ENCODE measurements around the gene ADGRG1. TPM values are rescaled to one million over a fixed set of nuclear protein-coding genes. Genes with fewer than 3 reads are reported as not detected.

The ADGRG1 gene
- polyA plus RNA-seq, 1 donor: 102 TPM

DNA sequence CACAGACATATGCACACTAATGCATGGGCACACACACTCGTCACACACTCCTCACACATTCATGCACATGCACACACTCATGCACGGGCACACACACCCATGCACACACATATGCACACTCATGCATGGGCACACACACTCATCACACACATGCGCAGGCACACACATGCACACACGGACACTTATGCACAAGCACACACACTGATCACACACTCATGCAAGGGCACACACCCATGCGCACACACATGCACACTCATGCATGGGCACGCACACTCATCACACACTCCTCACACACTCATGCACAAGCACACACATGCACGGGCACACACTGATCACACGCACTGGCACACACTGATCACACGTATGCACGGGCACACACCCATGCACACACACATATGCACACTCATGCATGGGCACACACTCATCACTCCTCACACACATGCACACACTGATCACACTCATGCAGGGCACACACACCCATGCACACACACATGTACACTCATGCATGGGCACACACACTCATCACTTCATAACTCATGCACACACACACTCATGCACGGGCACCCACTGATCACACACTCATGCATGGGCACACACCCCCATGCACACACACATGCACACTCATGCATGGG lies 16.1 kb downstream of the ADGRG1 start:
- peaks cover 27% of the 10 kb centered on the region for H3K36me3 ChIP-seq (ENCODE audit: control insufficient read depth, insufficient read depth, low read length)

DNA sequence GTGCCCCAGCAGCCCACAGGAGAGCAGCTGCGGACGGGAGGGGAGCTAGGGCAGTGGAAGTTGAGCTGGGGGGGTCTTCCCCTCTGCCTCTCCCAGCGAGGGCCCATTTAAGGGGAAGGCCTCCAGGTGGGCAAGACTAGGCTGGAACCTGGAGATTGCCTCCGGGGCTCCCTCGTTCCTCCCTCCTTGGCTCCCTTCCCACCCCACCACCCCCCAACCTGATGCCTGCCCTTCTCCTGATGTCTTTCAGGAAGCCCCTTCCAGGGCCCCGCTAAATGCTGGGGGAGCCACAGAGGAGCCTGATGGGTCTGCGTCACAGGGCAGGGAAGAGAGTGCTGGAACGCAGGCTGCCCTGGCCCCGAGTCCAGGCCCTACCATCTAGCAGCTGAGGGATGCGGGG lies 16.7 kb downstream of the ADGRG1 start:
- no CpG with 5 or more reads among the region's 10 CpGs for WGBS (ENCODE audit: insufficient coverage, low lambda C conversion rate)
- no peak for DNase-seq
- Histone ChIP-seq H3K9me3 (ENCODE audit: control insufficient read depth, low read depth, low read length) (no peaks in the 10 kb centered on the region), H3K4me1 (ENCODE audit: control insufficient read depth, insufficient read depth, low read length) (peaks cover 14% of the 10 kb centered on the region), H3K4me3 (ENCODE audit: low read length) (no peak overlapping the region), H3K27ac (ENCODE audit: low read length) (no peak overlapping the region), H3K27me3 (ENCODE audit: control insufficient read depth, insufficient read depth, low read length) (no peaks in the 10 kb centered on the region), H3K36me3 (ENCODE audit: control insufficient read depth, insufficient read depth, low read length) (peaks cover 34% of the 10 kb centered on the region)

More for the DNA sequence above, 16.1 kb downstream of the ADGRG1 start:
- Histone ChIP-seq H3K4me3 (ENCODE audit: low read length) (no peak overlapping the region), H3K27ac (ENCODE audit: low read length) (no peak overlapping the region), H3K9me3 (ENCODE audit: control insufficient read depth, low read depth, low read length) (no peaks in the 10 kb centered on the region), H3K27me3 (ENCODE audit: control insufficient read depth, insufficient read depth, low read length) (no peaks in the 10 kb centered on the region), H3K4me1 (ENCODE audit: control insufficient read depth, insufficient read depth, low read length) (peaks cover 14% of the 10 kb centered on the region)
- WGBS (ENCODE audit: insufficient coverage, low lambda C conversion rate): 100% methylated on average over 1 of the region's 11 CpGs
- DNase-seq: no peak

DNA sequence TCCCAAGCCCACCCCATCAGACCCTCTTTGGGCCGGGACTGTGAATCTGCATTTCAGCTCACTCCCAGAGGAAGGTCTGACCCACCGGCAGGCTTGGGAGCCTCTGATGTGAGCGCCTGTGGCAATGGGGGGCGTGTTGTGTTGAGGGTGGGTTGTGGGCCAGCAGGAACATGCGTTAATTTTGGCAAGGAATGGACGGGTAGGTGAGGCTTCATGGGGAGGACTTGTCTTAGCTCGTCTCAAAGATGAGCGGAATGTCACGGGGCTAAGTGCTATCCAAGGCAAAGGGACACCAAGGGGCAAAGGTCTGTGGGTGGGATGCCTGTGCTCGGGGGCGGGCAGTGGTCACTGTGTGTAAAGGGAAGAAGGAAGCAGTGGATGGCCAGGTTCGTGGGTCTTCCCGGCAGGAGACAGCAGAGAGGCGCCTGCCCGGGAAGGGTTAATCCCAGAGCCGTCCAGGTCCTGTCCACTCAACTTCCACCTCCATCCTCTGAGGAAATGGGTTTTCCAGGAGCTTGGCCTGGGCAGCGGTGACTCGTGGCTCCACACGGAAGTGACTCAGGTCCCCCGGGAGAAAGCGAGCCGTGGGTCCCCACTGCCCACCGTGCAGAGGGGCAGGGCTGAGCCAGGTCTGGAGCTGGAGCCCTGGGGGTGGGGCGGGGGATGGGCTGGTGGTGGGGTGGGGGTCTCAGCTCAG lies 17.4 kb downstream of the ADGRG1 start:
- 50% methylated on average over 2 of the region's 24 CpGs for WGBS (ENCODE audit: insufficient coverage, low lambda C conversion rate)
- peaks cover 14% of the 10 kb centered on the region for H3K4me1 ChIP-seq (ENCODE audit: control insufficient read depth, insufficient read depth, low read length)

DNA sequence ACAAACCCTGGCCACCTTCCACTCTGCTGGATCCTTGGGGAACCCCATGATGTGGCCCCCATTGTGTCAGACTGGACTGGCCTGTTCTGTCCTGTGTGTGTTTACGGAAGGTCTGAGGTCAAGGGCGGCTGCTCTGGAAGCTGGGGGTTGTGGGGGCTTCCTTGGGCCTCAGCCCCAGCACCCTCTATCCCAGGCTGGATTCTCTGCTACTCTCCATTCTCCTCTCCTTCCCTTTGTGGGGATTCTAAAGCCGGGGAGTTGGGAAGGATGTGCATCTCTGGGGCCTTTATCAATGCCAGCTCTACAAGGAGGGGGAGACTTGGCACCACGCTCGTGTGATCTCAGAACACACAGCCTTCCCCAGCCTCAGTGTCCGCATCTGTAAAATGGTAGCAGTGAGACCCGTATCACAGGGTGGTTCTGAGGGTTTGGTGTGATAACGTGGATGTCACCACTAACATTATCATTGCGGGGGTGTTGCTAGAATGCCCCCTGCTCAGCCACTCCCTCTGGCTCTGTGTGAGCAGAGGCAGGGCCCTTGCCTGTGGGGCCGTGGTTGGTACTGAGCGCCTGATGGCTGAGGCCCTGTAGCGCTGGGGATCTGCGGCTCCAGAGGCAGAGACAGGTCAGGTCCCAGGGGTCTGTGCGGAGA lies 18.1 kb downstream of the ADGRG1 start:
- H3K9me3 ChIP-seq (ENCODE audit: control insufficient read depth, low read depth, low read length): no peaks in the 10 kb centered on the region
- DNase-seq: no peak
- no CpG with 5 or more reads among the region's 14 CpGs for WGBS (ENCODE audit: insufficient coverage, low lambda C conversion rate)
- no peak overlapping the region for H3K27ac ChIP-seq (ENCODE audit: low read length)
- H3K27me3 ChIP-seq (ENCODE audit: control insufficient read depth, insufficient read depth, low read length): no peaks in the 10 kb centered on the region
- H3K4me1 ChIP-seq (ENCODE audit: control insufficient read depth, insufficient read depth, low read length): peaks cover 14% of the 10 kb centered on the region
- peaks cover 44% of the 10 kb centered on the region for H3K36me3 ChIP-seq (ENCODE audit: control insufficient read depth, insufficient read depth, low read length)
- no peak overlapping the region for H3K4me3 ChIP-seq (ENCODE audit: low read length)

More for the DNA sequence above, 17.4 kb downstream of the ADGRG1 start:
- no peak overlapping the region for H3K4me3 ChIP-seq (ENCODE audit: low read length)
- H3K36me3 ChIP-seq (ENCODE audit: control insufficient read depth, insufficient read depth, low read length): peaks cover 38% of the 10 kb centered on the region
- DNase-seq: no peak
- H3K9me3 ChIP-seq (ENCODE audit: control insufficient read depth, low read depth, low read length): no peaks in the 10 kb centered on the region
- no peaks in the 10 kb centered on the region for H3K27me3 ChIP-seq (ENCODE audit: control insufficient read depth, insufficient read depth, low read length)
- H3K27ac ChIP-seq (ENCODE audit: low read length): no peak overlapping the region

DNA sequence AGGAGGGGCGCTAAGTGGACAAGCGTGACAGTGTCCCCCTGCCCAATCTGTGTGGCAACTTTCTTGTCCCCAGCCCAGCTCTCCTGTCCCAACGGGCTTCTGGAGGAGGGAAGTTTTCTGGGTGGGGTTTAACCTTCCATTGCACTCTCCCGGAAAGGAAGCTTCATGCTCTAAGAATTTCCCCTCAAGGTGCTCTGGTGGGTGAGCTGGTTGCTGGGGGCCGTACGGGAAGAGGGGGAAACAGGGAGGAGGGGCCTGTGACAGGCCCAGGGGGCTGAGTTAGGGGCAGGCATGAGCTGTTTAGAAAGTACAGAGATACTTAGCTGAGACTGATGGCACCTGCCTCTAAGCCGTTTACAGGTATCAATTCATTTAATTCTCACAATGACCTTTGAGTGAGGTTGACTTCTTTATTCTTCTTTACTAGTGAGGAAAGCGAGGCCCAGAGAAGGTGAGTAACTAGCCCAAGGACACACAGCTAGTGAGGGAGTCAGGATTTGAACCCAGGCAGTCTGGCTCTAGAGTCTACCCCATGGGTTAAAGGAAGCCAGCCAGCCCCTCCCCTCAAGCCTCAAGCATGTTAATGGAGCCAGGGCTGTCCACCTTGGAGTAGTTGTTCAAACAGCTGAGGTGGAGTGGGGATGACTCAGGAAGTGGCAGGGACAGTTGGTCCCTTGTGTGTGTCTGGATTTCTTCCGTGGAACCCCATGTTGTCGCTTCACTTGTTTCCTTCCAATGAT lies 18.9 kb downstream of the ADGRG1 start:
- WGBS (ENCODE audit: insufficient coverage, low lambda C conversion rate): 100% methylated on average over 1 of the region's 10 CpGs
- H3K9me3 ChIP-seq (ENCODE audit: control insufficient read depth, low read depth, low read length): no peaks in the 10 kb centered on the region
- no peaks in the 10 kb centered on the region for H3K27me3 ChIP-seq (ENCODE audit: control insufficient read depth, insufficient read depth, low read length)
- H3K4me1 ChIP-seq (ENCODE audit: control insufficient read depth, insufficient read depth, low read length): peaks cover 14% of the 10 kb centered on the region
- H3K27ac ChIP-seq (ENCODE audit: low read length): no peak overlapping the region
- peaks cover 52% of the 10 kb centered on the region for H3K36me3 ChIP-seq (ENCODE audit: control insufficient read depth, insufficient read depth, low read length)
- no peak overlapping the region for H3K4me3 ChIP-seq (ENCODE audit: low read length)
- DNase-seq: no peak

DNA sequence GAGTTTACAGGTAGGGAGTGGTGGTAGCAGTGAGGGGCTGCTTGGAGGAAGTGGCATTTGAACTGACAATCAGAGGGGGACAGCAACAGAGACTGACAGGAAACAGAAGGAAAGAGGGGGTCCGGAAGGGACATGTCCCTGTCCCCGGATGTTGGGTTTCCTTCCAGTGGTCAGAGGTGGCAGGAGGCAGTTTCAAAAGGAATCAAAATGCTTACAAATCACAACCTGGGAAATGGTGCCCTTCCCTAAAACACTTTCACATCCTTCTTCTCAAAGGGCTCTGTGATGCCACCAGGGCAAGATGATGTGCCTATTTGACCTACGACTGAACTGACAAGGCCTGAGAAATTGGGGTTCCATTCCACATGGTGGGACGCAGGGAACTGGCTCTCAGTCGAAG lies 19.7 kb downstream of the ADGRG1 start:
- no CpG with 5 or more reads among the region's 5 CpGs for WGBS (ENCODE audit: insufficient coverage, low lambda C conversion rate)
- DNase-seq: no peak
- peaks cover 58% of the 10 kb centered on the region for H3K36me3 ChIP-seq (ENCODE audit: control insufficient read depth, insufficient read depth, low read length)
- peaks cover 11% of the 10 kb centered on the region for H3K4me1 ChIP-seq (ENCODE audit: control insufficient read depth, insufficient read depth, low read length)
- no peak overlapping the region for H3K27ac ChIP-seq (ENCODE audit: low read length)
- H3K9me3 ChIP-seq (ENCODE audit: control insufficient read depth, low read depth, low read length): no peaks in the 10 kb centered on the region
- no peaks in the 10 kb centered on the region for H3K27me3 ChIP-seq (ENCODE audit: control insufficient read depth, insufficient read depth, low read length)
- H3K4me3 ChIP-seq (ENCODE audit: low read length): no peak overlapping the region

DNA sequence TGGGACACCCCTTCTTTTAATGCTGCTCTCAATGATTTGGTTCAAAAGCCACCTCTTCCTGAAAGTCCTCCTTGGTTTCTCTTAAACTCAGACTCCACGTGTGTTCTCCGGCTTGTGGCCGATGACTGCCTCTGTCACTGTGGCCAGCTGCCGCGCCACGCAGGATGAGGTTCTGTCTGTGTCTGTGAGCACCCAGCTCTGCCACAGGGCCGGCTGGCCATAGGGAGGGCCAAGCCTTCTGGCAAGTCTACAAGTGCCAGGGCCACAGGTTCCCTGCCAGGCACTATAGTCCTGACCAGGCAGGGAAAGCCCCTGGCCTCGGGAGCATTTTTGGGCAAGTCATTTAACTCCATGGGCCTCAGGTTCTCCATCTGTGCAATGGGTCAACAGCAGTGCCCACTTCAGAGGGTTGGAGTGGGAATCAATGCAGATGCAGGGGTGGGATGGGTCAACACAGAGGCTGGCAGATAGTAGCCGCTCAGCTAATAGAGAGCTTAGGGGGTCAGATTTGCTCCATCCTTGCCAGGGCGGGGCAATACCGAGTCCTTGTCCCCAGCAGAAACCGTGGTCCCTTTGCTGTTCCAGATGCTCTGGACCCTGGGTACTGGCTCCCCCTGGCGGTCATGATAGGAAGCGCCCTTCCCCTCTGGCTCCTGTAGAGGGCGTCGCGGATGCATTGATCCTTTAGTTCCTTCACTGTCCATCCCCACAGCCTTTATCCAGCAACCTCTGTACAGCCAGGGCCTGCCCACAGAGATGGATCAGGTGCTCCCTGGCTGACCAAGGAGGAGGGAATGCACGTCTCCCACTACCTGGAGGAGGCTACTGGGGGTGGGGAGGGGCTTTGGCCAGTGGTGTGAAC lies 20.4 kb downstream of the ADGRG1 start:
- Histone ChIP-seq H3K27ac (ENCODE audit: low read length) (no peak overlapping the region), H3K36me3 (ENCODE audit: control insufficient read depth, insufficient read depth, low read length) (peaks cover 62% of the 10 kb centered on the region)

DNA sequence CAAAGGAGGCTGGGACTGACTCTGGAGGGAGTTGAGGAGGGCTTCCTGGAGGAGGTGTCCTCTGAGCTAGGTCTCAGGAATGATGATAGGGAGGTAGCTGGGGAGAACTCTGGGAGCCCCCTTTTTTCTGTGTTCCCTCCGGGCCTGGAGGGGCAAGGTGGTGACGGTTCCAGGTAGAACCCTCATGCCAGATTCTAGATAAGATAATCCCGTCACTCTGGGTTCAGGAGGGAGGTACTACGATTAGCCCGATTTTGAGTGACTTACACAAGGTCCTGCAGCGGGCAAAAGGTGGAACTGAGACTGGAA lies 21.0 kb downstream of the ADGRG1 start:
- DNase-seq: no peak
- Histone ChIP-seq H3K9me3 (ENCODE audit: control insufficient read depth, low read depth, low read length) (no peaks in the 10 kb centered on the region), H3K4me1 (ENCODE audit: control insufficient read depth, insufficient read depth, low read length) (peaks cover under 1% of the 10 kb centered on the region), H3K4me3 (ENCODE audit: low read length) (no peak overlapping the region), H3K27me3 (ENCODE audit: control insufficient read depth, insufficient read depth, low read length) (no peaks in the 10 kb centered on the region), H3K27ac (ENCODE audit: low read length) (no peak overlapping the region), H3K36me3 (ENCODE audit: control insufficient read depth, insufficient read depth, low read length) (peaks cover 64% of the 10 kb centered on the region)
- no CpG with 5 or more reads among the region's 6 CpGs for WGBS (ENCODE audit: insufficient coverage, low lambda C conversion rate)

More for the DNA sequence above, 20.4 kb downstream of the ADGRG1 start:
- no CpG with 5 or more reads among the region's 18 CpGs for WGBS (ENCODE audit: insufficient coverage, low lambda C conversion rate)
- H3K27me3 ChIP-seq (ENCODE audit: control insufficient read depth, insufficient read depth, low read length): no peaks in the 10 kb centered on the region
- no peaks in the 10 kb centered on the region for H3K9me3 ChIP-seq (ENCODE audit: control insufficient read depth, low read depth, low read length)
- no peak overlapping the region for H3K4me3 ChIP-seq (ENCODE audit: low read length)
- H3K4me1 ChIP-seq (ENCODE audit: control insufficient read depth, insufficient read depth, low read length): peaks cover 6% of the 10 kb centered on the region
- DNase-seq: peak; percentile 49 to 73

DNA sequence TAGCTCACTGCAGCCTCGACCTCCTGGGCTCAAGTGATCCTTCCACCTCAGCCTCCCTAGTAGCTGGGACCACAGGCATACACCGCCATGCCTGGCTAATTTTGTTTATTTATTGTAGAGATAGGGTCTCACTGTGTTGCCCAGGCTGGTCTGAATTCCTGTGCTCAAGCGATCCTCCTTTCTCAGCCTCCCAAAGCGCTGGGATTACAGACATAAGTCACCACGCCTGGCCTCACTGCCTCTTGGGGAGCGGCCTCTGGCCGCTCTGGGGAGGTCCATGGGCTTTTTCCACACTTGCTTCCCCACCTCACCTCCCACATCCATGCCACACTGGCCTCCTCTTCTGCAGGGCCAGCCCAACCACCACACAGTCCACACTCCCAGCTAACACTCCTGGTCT lies 21.4 kb downstream of the ADGRG1 start:
- no peaks in the 10 kb centered on the region for H3K4me1 ChIP-seq (ENCODE audit: control insufficient read depth, insufficient read depth, low read length)
- DNase-seq: no peak
- 100% methylated on average over 1 of the region's 7 CpGs for WGBS (ENCODE audit: insufficient coverage, low lambda C conversion rate)
- no peaks in the 10 kb centered on the region for H3K9me3 ChIP-seq (ENCODE audit: control insufficient read depth, low read depth, low read length)
- no peak overlapping the region for H3K27ac ChIP-seq (ENCODE audit: low read length)
- no peaks in the 10 kb centered on the region for H3K27me3 ChIP-seq (ENCODE audit: control insufficient read depth, insufficient read depth, low read length)
- H3K4me3 ChIP-seq (ENCODE audit: low read length): no peak overlapping the region
- peaks cover 63% of the 10 kb centered on the region for H3K36me3 ChIP-seq (ENCODE audit: control insufficient read depth, insufficient read depth, low read length)

Data from large intestine (tissue), 3 donors.